ENCODE data around the gene ADIPOR2.
"Not testable (repeated sequence)": the region's sequence is repeated elsewhere in the genome, so short reads cannot be mapped to it uniquely, and the experiment has no call there.

Gene ADIPOR2

GRCh38 chr12:1666215-1666614 lies 24.7 kb upstream of the ADIPOR2 start:
- no peak for DNase-seq

DNA sequence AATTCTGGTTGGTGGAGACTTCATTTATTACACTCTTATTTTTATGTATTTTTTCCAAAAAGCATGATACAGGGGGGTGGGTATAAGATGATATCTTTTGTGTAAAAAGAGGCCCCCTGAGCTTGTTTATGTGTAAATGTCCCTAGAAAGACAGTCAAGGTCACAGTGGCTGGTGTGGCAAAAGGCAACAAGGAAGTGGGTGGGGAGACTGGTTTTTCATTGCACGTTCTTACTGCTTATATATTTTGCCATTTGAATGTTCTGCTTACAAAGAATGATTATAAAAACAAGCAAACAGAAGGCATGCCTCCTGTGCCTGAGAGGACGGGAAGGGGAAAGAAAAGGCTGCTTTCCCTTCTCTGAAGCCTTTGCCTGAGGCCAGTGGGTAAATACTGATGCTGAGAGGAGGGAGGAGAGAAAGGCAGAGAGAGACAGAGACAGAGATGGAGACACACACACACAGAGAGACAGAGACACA lies 24.1 kb upstream of the ADIPOR2 start:
- no peak for DNase-seq

- DNase-seq: no peak
These were observed 21.9 kb upstream of the ADIPOR2 start for GRCh38 chr12:1668833-1669543.

GRCh38 chr12:1670358-1671268 lies 20.3 kb upstream of the ADIPOR2 start:
- DNase-seq: no peak

DNA sequence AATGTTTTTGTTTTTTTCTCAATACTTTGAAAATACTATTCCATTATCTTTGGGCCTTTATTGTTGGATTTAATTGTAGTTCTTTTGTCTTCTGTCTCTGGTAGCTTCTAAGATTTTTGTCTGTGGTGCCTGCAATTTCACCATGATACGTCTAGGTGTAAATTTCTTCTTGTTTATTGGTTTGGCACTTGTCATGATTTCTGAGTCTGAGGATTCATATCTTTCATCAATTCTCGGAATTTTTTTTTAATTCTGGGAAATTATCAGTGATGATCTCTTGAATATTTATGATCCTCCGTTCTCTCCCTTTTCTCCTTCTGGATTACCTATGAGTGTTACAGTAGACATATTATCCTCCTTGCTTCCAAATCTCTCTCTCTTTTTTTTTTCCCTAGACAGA lies 14.8 kb upstream of the ADIPOR2 start:
- no peak for DNase-seq

DNA sequence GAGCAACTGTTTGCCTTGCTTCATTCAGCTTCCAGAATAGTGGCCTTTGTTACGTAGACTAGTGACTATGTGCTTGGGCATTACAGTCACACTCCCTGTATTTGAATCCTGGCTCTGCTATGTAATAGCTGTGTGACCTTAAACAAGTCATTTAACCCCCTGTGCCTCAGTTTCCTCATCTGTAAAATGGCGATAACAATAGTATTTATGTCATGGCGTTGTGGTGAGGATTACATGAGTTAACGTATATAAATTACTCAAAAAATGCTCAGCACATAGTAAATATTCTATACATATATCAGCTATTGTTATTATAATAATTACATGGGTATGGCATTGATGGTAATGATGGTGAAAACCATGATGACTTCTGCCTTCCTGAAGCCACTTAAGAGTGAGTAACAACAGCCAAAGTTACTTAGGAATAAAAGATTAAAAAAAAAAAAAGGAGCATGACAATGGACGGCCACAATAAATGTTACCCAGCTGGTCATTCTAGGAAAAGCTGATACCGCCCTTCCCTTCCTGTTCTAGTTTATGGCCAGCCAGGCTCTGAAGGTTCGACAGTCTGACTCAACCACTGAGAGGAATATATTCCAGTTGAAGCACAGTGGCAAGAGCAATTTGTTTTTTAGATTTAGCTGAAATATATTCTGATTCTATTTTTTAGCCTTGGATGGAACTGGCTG lies 9.9 kb upstream of the ADIPOR2 start:
- no peak for DNase-seq

DNA sequence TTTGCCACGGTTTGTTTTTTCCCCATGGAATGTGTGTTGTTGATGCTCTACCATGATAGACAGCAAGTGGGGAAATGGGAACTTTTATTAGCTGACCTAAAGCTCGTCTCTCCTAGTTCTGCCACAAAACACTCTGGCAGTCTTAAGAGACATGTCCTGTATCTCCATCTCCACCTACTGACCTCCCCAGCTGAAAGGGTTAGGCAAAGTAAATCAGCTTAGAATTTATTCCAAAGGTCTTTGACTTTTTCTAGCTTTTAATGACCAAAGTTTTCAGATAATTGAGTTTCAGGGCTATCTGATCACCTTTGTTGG lies 9.4 kb upstream of the ADIPOR2 start:
- no peak for DNase-seq

GRCh38 chr12:1688086-1688710 lies 2.7 kb upstream of the ADIPOR2 start:
- no peak for DNase-seq

GRCh38 chr12:1691123-1692007 lies 495 bp downstream of the ADIPOR2 start:
- DNase-seq: peak in 5 of 6 experiments; percentile 12 to 65 (median 17)

- DNase-seq: no peak
These were observed 1.4 kb downstream of the ADIPOR2 start for GRCh38 chr12:1692226-1692625.

- no peak for DNase-seq
These were observed 2.2 kb downstream of the ADIPOR2 start for GRCh38 chr12:1692895-1693610.

GRCh38 chr12:1695097-1695496 lies 4.2 kb downstream of the ADIPOR2 start:
- DNase-seq: not testable (repeated sequence)

- no peak for DNase-seq
These were observed 5.2 kb downstream of the ADIPOR2 start for GRCh38 chr12:1695886-1696670.

DNA sequence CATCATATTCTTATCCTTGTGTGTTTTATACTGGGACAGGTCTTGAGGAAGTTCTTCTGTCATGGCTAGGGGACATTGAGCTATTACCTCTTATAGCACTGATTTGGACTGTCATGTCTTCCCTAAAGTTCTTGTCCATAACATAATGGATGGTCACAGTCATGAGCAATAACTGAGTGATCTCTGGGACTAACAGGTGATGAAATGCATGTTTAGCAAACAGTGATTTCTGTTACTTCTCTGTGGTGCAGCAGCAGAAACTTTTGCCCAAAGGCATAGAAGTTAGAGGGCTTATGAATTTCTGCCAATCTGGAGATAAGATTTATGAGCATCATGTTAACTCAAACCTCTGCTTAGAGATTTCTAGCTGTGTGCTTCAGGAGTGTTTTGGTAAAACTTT lies 5.9 kb downstream of the ADIPOR2 start:
- DNase-seq: no peak

GRCh38 chr12:1697271-1697670 lies 6.4 kb downstream of the ADIPOR2 start:
- DNase-seq: no peak

DNA sequence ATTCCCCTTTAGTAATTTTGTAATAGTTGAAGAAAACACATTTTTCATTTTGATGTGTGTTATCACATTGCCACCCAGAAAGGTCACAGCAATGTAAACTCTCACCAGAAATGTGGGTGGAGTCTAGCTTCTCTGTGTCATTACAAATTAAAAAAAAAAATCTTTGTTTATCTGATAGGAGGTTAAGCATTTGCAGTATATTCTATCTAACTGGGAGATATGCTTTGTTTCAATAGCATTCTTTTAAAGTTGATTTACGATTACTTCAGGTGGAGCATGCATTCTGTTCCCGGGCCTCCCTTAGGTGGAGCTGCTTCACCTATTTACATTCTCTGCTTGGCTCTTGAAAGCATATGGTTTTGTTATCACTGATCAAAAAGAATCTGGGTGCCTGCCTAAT lies 7.8 kb downstream of the ADIPOR2 start:
- DNase-seq: no peak

DNA sequence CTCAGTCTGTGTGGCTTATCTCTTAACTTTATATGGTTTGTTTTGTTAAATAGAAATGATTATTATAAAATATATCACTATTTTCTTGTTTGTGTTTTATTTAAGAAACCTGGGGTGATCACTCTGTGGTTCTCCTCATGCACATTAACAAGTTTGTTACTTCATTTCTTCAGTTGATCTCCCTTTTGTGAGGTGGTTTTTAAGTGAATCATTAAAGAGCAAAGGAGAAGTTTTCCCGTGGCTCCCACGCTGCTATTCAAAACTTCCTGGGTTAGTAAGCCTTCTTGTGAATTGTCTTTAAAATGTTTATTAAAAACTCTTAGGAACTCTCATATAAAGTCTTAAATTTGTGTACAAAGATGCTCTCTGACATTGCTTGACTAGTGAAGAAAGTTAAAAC lies 11.8 kb downstream of the ADIPOR2 start:
- no peak for DNase-seq

GRCh38 chr12:1703771-1704722 lies 13.2 kb downstream of the ADIPOR2 start:
- no peak for DNase-seq

Measured in stimulated activated naive CD4-positive, alpha-beta T cell (primary cell).